Loucy (cell line): Measurements from ENCODE around the gene PEAR1.

Experiments
- H2AFZ ChIP-seq: fragments of 200-600 bp; sonication (generic); 2 replicates; pipeline ENCODE4 v1.6.0; 2016; ENCODE audit warnings: antibody characterized with exemption, mild to moderate bottlenecking, low read length, moderate library complexity
- H3F3A ChIP-seq: fragments of 200-600 bp; 2 replicates; pipeline ENCODE4 v1.6.0; 2016; ENCODE audit warnings: antibody characterized with exemption, low read depth, mild to moderate bottlenecking
- H3K27me3 ChIP-seq: fragments of 200-600 bp; sonication (generic); 2 replicates; pipeline ENCODE4 v1.6.1; 2014; ENCODE audit warnings: low read length, mild to moderate bottlenecking; ENCODE audit not compliant: insufficient read depth, poor library complexity, severe bottlenecking
- H3K36me3 ChIP-seq: fragments of 200-600 bp; sonication (generic); 2 replicates; pipeline ENCODE4 v1.6.1; 2016; ENCODE audit warnings: low read length; ENCODE audit not compliant: insufficient read depth
- H3K4me1 ChIP-seq: fragments of 200-600 bp; sonication (generic); 2 replicates; pipeline ENCODE4 v1.5.1; 2014; ENCODE audit warnings: low read length, mild to moderate bottlenecking; ENCODE audit not compliant: insufficient read depth, poor library complexity, severe bottlenecking
- H3K4me2 ChIP-seq: fragments of 200-600 bp; sonication (generic); 2 replicates; pipeline ENCODE4 v1.6.0; 2014; ENCODE audit warnings: antibody characterized with exemption, low read length, low read depth, mild to moderate bottlenecking; ENCODE audit not compliant: poor library complexity, severe bottlenecking
- H3K4me3 ChIP-seq: fragments of 200-600 bp; sonication (generic); 2 replicates; pipeline ENCODE4 v1.5.1; 2014; ENCODE audit warnings: low read length, mild to moderate bottlenecking, mixed read lengths; ENCODE audit not compliant: poor library complexity, severe bottlenecking
- H3K79me2 ChIP-seq: fragments of 200-600 bp; sonication (generic); 2 replicates; pipeline ENCODE4 v1.6.1; 2014; ENCODE audit warnings: low read length; ENCODE audit not compliant: insufficient read depth
- H3K9ac ChIP-seq: fragments of 200-600 bp; sonication (generic); 2 replicates; pipeline ENCODE4 v1.6.0; 2014; ENCODE audit warnings: mild to moderate bottlenecking, low read depth, low read length, moderate library complexity; ENCODE audit not compliant: poor library complexity, severe bottlenecking
- H3K9me2 ChIP-seq: fragments of 200-600 bp; sonication (generic); replicated peaks from 2 replicates; pipeline ENCODE4 v1.6.1; 2016; ENCODE audit warnings: low read depth, low read length, mixed read lengths
- H3K9me3 ChIP-seq: fragments of 200-600 bp; sonication (generic); 2 replicates; pipeline ENCODE4 v1.6.1; 2014; ENCODE audit warnings: mild to moderate bottlenecking, antibody characterized with exemption, low read length, low read depth; ENCODE audit not compliant: insufficient read depth
- H4K20me1 ChIP-seq: fragments of 200-600 bp; sonication (generic); 2 replicates; pipeline ENCODE4 v1.6.0; 2014; ENCODE audit warnings: antibody characterized with exemption, low read length, mild to moderate bottlenecking; ENCODE audit not compliant: insufficient read depth, poor library complexity, severe bottlenecking
- EZH2phosphoT487 ChIP-seq: fragments of 200-600 bp; IDR thresholded peaks from 2 replicates; pipeline ENCODE4 v1.6.1; 2018; ENCODE audit warnings: antibody characterized with exemption, mild to moderate bottlenecking, moderate library complexity, borderline replicate concordance
- TF ChIP-seq, protein P1 (sequence below): fragments of 200-600 bp; sonication (generic); conservative IDR thresholded peaks from 2 replicates; pipeline ENCODE4 v1.5.1; 2014; ENCODE audit warnings: mild to moderate bottlenecking, antibody characterized with exemption, low read length

PEAR1 gene

GRCh38 chr1:156942576-156942975 is 49.1 kb downstream of the PEAR1 start:
- Histone ChIP-seq H3K4me1 (no peaks in the 10 kb centered on the region), H3K4me3 (no peak overlapping the region), H3K36me3 (no peaks in the 10 kb centered on the region), H3K9ac (no peak overlapping the region), H4K20me1 (no peaks in the 10 kb centered on the region), H2AFZ (no peak overlapping the region), H3K4me2 (no peak overlapping the region), H3K9me3 (no peaks in the 10 kb centered on the region), H3F3A (no peaks in the 10 kb centered on the region), H3K27me3 (no peaks in the 10 kb centered on the region), H3K9me2 (no peaks in the 10 kb centered on the region), H3K79me2 (no peaks in the 10 kb centered on the region)
- TF ChIP-seq, protein P1, sequence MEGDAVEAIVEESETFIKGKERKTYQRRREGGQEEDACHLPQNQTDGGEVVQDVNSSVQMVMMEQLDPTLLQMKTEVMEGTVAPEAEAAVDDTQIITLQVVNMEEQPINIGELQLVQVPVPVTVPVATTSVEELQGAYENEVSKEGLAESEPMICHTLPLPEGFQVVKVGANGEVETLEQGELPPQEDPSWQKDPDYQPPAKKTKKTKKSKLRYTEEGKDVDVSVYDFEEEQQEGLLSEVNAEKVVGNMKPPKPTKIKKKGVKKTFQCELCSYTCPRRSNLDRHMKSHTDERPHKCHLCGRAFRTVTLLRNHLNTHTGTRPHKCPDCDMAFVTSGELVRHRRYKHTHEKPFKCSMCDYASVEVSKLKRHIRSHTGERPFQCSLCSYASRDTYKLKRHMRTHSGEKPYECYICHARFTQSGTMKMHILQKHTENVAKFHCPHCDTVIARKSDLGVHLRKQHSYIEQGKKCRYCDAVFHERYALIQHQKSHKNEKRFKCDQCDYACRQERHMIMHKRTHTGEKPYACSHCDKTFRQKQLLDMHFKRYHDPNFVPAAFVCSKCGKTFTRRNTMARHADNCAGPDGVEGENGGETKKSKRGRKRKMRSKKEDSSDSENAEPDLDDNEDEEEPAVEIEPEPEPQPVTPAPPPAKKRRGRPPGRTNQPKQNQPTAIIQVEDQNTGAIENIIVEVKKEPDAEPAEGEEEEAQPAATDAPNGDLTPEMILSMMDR = no peak
- TF ChIP-seq EZH2phosphoT487 = no peak

DNA sequence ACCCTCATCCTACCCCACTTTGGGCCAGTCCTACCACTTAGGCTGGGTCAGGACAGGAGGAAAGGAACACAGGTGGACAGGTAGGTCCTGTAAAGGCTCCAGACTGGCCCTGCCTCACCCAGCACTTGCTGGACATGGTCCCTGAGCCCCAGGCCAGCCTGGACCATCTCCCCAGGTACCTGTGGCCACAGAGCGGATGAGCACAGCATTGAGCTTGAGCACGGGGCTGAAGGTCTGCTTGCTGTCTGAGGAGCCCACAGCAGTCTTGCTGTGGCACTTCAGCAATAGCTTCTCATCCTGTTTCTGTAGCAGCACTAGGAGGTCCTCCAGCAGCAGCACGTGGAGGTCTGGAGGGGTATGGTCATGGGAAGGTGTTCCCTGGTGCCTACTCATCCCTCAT is 50.2 kb downstream of the PEAR1 start:
- Histone ChIP-seq H3K4me3 (no peak overlapping the region), H3K79me2 (no peaks in the 10 kb centered on the region), H3K9me3 (no peaks in the 10 kb centered on the region), H3K9me2 (no peaks in the 10 kb centered on the region), H3K4me2 (no peak overlapping the region), H3K4me1 (no peaks in the 10 kb centered on the region), H3K36me3 (no peaks in the 10 kb centered on the region), H2AFZ (no peak overlapping the region), H3K9ac (no peak overlapping the region), H3K27me3 (no peaks in the 10 kb centered on the region), H4K20me1 (no peaks in the 10 kb centered on the region), H3F3A (no peaks in the 10 kb centered on the region)
- TF ChIP-seq, protein P1 = no peak
- no peak for TF ChIP-seq EZH2phosphoT487

DNA sequence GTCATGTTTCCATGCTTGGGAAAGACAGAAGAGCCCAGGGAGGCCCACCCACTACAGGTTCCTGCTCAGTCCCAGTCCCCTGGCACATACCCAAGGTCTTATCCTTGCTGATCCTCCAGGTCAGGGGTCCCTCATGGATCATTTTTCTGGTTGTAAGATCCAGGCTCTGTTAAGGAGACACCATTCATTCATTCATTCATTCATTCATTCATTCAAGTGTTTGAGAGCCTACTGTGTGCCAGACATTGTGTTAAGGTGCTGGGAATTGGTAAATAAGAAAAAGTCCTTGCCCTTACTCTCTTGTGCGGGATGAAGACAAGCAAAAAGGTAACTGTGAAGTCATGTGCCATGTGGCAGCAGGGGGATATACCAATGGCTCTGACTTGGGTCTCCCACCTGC is 50.8 kb downstream of the PEAR1 start:
- no peaks in the 10 kb centered on the region for H3K4me1 ChIP-seq
- no peak overlapping the region for H3K4me2 ChIP-seq
- H3K27me3 ChIP-seq = no peaks in the 10 kb centered on the region
- H3K9me2 ChIP-seq = no peaks in the 10 kb centered on the region
- H3K4me3 ChIP-seq = no peak overlapping the region
- no peak overlapping the region for H2AFZ ChIP-seq
- no peaks in the 10 kb centered on the region for H3K36me3 ChIP-seq
- no peak overlapping the region for H3K9ac ChIP-seq
- TF ChIP-seq, protein P1 = no peak
- TF ChIP-seq EZH2phosphoT487 = no peak
- no peaks in the 10 kb centered on the region for H3K79me2 ChIP-seq
- no peaks in the 10 kb centered on the region for H3F3A ChIP-seq
- no peaks in the 10 kb centered on the region for H3K9me3 ChIP-seq
- no peaks in the 10 kb centered on the region for H4K20me1 ChIP-seq
